ENCODE data around the gene RNF125. TPM values are rescaled to one million over a fixed set of nuclear protein-coding genes. Genes with fewer than 3 reads are reported as not detected.

RNF125 gene
- total and polyA plus RNA-seq, 4 donors: 1.6 to 5.7 (median 3.6) TPM

Other genes starting within 250 kb of the RNF125 start
- 10 to 100 TPM; 38.8 to 46.1 TPM for gene TRAPPC8, start 75.7 kb upstream of the RNF125 start, total RNA-seq
- gene TRAPPC8, start 75.7 kb upstream of the RNF125 start, polyA plus RNA-seq: 10 to 100 TPM; 12.2 to 20.2 TPM
- gene RNF138, start 73.0 kb downstream of the RNF125 start, total RNA-seq: 10 to 100 TPM; 13.0 to 24.7 TPM
- gene RNF138, start 73.0 kb downstream of the RNF125 start, polyA plus RNA-seq: 10 to 100 TPM in 1 of 2 donors, 1 to 10 TPM in 1; 6.9 to 11.7 TPM
- gene MEP1B, start 171.2 kb downstream of the RNF125 start, total RNA-seq: under 1 TPM in 1 of 2 donors, not detected in 1; 0.08 TPM
- under 1 TPM; 0.09 to 0.11 TPM for gene MEP1B, start 171.2 kb downstream of the RNF125 start, polyA plus RNA-seq